Testis (tissue), 3 donors: ENCODE measurements around the gene SVIP. TPM values are rescaled to one million over a fixed set of nuclear protein-coding genes. Genes with fewer than 3 reads are reported as not detected.

Experiments
- DNase-seq: peaks from one replicate; pipeline ENCODE4 v3.0.0-alpha.2; 2019
- H3K27ac ChIP-seq, 2 donors: fragments of 200-600 bp; sonication (generic); one replicate each; pipeline ENCODE4 v1.5.1; 2019
- H3K27me3 ChIP-seq: fragments of 200-600 bp; sonication (generic); one replicate; pipeline ENCODE4 v1.5.1; 2019
- H3K36me3 ChIP-seq: fragments of 200-600 bp; sonication (generic); one replicate; pipeline ENCODE4 v1.5.1; 2017; ENCODE audit warnings: low read depth; ENCODE audit errors: missing control alignments
- H3K4me1 ChIP-seq: fragments of 200-600 bp; sonication (generic); one replicate; pipeline ENCODE4 v1.5.1; 2019
- H3K4me3 ChIP-seq, 2 donors: fragments of 200-600 bp; sonication (generic); one replicate each; pipeline ENCODE4 v1.5.1; 2017 to 2019
- H3K9me3 ChIP-seq: fragments of 200-600 bp; sonication (generic); one replicate; pipeline ENCODE4 v1.5.1; 2017
- CTCF ChIP-seq, 3 experiments: fragments of 450-650 bp in 2 of 3; fragments of 200-600 bp in 1 of 3; sonication (generic) in 1 of 3; IDR thresholded peaks; one replicate each; pipeline ENCODE4 v1.5.1; 2016 to 2019; ENCODE audit warnings: antibody characterized with exemption in 3 of 3, mild to moderate bottlenecking in 2 of 3, moderate library complexity in 1 of 3
- POLR2A ChIP-seq: fragments of 450-650 bp; IDR thresholded peaks from one replicate; pipeline ENCODE4 v1.6.1; 2017; ENCODE audit warnings: antibody characterized with exemption, mild to moderate bottlenecking, moderate library complexity
- WGBS, 2 donors: methylation state at CpG; one replicate each; pipeline ENCODE4 v1.1.5; 2018; 5-methylcytosine and 5-hydroxymethylcytosine counted together
- intact Hi-C: fragments of 100-400 bp; cut with DNase I; formaldehyde crosslinking; loops from one replicate; pipeline ENCODE4 v1.15.1; 2023; ENCODE audit warnings: low total_unique reads
- polyA plus RNA-seq: library from polyadenylated mRNA; stranded (reverse); fragments of 350-450 nt; fragmentation: Illumina TruSeq; extraction: RNeasy Lipid Tissue Mini Kit (QIAGEN cat#74804); gene quantifications from one replicate; pipeline ENCODE4 v1.2.3, GENCODE V29; 2014; ENCODE audit warnings: low read depth, low replicate concordance; ENCODE audit not compliant: insufficient read depth
- total RNA-seq, 2 donors: library from RNA; depleted of rRNA; stranded (reverse); fragments of >200 nt; gene quantifications; one replicate each; pipeline ENCODE4 v1.2.3, GENCODE V29; 2016

Gene SVIP
- total and polyA plus RNA-seq, 3 donors from 2014 or later: 19.3 to 80.1 (median 22.7) TPM

GRCh38 chr11:22869325-22869724, 39.7 kb upstream of the SVIP start:
- H3K4me1 ChIP-seq: no peaks in the 10 kb centered on the region
- no peak overlapping the region for H3K27ac ChIP-seq
- H3K9me3 ChIP-seq: no peaks in the 10 kb centered on the region
- no peak overlapping the region for H3K4me3 ChIP-seq
- DNase-seq: no peak
- WGBS, 2 donors: 81 to 93% methylated on average over 3 of the region's 3 CpGs
- no peaks in the 10 kb centered on the region for H3K36me3 ChIP-seq
- intact Hi-C loops: no loop called here
- H3K27me3 ChIP-seq: no peaks in the 10 kb centered on the region
- no peak for TF ChIP-seq POLR2A
- TF ChIP-seq CTCF (IDR thresholded peaks at IDR 0.05): no peak

GRCh38 chr11:22860241-22860640, 30.6 kb upstream of the SVIP start, which contains the start of gene CCDC179:
Gene CCDC179, minus strand, starts transcription at chr11:22860474. Its CDS starts 53 bp downstream, at chr11:22860421.
- no peaks in the 10 kb centered on the region for H3K36me3 ChIP-seq
- TF ChIP-seq CTCF (IDR thresholded peaks at IDR 0.05) (no peak), POLR2A (no peak)
- WGBS, 2 donors: 93% methylated on average over 4 of the region's 4 CpGs; no CpG with 5 or more reads in 1 of the 2 donors
- H3K4me3 ChIP-seq: no peak within 1 kb of the TSS
- no peaks in the 10 kb centered on the region for H3K9me3 ChIP-seq
- H3K4me1 ChIP-seq: no peaks in the 10 kb centered on the region
- intact Hi-C loops: no loop called here
- no peak for DNase-seq
- no peaks in the 10 kb centered on the region for H3K27me3 ChIP-seq
- no peak within 1 kb of the TSS for H3K27ac ChIP-seq

GRCh38 chr11:22859756-22860155, 30.2 kb upstream of the SVIP start:
- 87 to 91% methylated on average over 6 of the region's 6 CpGs for WGBS, 2 donors
- intact Hi-C loops: no loop called here
- H3K4me1 ChIP-seq: no peaks in the 10 kb centered on the region
- no peak overlapping the region for H3K27ac ChIP-seq
- no peak for DNase-seq
- H3K4me3 ChIP-seq: no peak overlapping the region
- no peaks in the 10 kb centered on the region for H3K27me3 ChIP-seq
- no peaks in the 10 kb centered on the region for H3K9me3 ChIP-seq
- TF ChIP-seq CTCF (IDR thresholded peaks at IDR 0.05): no peak
- TF ChIP-seq POLR2A: no peak
- H3K36me3 ChIP-seq: no peaks in the 10 kb centered on the region

- H3K27me3 ChIP-seq: no peaks in the 10 kb centered on the region
- no peak for TF ChIP-seq POLR2A
- TF ChIP-seq CTCF (IDR thresholded peaks at IDR 0.05): no peak
- no peak for DNase-seq
- no peaks in the 10 kb centered on the region for H3K4me1 ChIP-seq
- no peaks in the 10 kb centered on the region for H3K9me3 ChIP-seq
- H3K36me3 ChIP-seq: no peaks in the 10 kb centered on the region
- no peak overlapping the region for H3K27ac ChIP-seq
- no peak overlapping the region for H3K4me3 ChIP-seq
- intact Hi-C loops: no loop called here
Measured at GRCh38 chr11:22851477-22851876, 21.9 kb upstream of the SVIP start.

GRCh38 chr11:22846726-22847125, 17.1 kb upstream of the SVIP start:
- Histone ChIP-seq H3K27me3 (no peaks in the 10 kb centered on the region), H3K4me1 (no peaks in the 10 kb centered on the region), H3K27ac (no peak overlapping the region), H3K9me3 (no peaks in the 10 kb centered on the region), H3K36me3 (no peaks in the 10 kb centered on the region), H3K4me3 (no peak overlapping the region)
- intact Hi-C loops: no loop called here
- 92 to 97% methylated on average over 1 of the region's 1 CpG for WGBS, 2 donors
- TF ChIP-seq CTCF (IDR thresholded peaks at IDR 0.05) (no peak), POLR2A (no peak)
- DNase-seq: no peak
